ENCODE measurements around the gene CCL8.

CCL8 gene

DNA sequence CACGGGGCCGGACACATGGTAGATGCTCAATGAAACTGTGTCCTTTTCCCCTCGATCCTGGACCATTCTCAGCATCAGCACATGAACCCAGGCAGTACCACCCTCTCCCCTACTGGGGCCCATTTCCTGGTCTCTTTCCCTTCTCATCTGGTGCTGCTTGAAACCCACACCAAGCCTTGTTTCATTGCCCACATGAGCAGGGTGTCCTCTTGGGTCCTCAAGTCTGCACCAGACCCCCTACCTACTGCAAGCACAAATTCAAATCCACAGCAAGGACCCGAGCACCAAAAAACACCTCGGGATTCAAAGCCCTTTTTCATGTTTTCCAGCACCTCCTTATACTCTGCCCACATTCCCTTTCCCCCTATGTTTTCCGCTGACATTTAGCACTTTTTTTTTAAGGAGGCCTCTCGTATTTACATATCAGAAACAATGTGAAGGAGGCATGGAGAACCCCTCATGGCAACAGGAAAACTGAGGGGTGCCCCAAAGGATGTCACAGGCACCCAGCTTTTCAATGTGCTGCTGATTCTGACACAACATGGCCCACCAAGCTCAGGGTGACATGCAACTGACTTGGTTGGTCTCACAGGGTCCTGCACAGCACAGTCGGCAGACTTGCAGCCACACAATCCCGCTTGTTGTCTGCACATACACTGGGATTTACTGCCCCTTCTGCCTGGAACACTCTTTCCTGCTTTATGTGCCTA is 48.4 kb downstream of the CCL8 start:
- no peak for DNase-seq (ENCODE audit: low spot score)

DNA sequence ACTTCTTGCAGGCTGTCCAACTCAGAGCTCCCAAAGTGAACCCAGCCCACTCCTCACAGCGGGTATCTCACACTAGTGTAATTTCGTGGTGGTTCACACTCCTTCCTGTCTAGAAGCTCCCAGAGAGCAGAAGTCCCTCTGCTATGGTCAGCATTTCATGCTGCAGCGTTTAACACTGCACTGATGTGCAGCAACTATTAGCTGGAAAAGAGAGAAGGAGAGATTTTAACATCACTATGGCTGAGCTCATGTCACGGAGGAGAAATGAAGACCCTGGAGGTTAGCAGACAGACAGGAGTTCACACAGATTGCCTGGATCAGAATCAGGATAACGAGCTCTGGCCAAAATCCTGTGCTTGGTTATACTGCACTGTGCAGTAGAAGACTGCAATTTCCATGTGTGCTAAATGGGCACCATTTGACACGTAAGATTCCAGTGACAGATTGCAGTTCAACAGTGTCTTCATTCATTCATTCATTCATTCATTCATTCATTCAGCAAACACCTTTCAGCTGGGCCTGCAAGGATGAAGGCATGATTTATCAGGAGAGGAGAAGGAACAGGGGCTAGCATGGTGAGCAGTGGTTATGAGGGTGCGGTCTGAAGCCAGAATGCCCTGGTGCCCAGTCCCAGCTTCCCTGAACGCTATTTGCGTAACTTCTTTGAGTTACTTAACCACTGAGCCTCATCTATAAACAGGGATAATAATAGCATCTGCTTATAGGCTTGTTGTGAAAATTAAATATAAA is 49.1 kb downstream of the CCL8 start:
- no peak for DNase-seq (ENCODE audit: low spot score)

DNA sequence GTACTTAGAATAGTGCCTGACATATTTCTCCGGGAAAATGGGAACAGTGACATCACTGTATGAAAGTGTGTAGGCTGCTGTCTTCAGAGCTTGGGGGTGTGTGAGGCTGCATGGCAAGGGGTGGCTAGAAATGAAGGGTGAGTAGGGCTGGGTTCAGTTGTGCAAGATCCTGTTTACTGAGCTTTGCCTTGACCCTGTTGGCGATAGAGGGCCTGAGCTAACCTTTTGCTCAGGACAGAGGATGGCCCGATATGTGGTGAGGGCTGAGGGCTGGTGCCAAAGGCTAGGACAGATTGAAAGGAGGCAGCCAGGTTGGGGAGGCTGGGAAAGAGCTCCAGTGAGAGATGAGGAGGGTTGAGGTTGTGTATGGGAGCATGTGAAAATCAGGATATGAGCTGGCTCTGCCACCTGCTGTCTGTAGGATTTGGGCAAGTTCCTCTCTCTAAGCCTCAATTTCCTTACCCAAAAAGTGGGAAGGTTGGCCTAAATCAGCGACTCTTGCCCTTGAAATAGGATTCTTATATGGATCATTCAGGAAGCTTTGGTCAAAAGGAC is 49.8 kb downstream of the CCL8 start:
- no peak for DNase-seq (ENCODE audit: low spot score)

DNA sequence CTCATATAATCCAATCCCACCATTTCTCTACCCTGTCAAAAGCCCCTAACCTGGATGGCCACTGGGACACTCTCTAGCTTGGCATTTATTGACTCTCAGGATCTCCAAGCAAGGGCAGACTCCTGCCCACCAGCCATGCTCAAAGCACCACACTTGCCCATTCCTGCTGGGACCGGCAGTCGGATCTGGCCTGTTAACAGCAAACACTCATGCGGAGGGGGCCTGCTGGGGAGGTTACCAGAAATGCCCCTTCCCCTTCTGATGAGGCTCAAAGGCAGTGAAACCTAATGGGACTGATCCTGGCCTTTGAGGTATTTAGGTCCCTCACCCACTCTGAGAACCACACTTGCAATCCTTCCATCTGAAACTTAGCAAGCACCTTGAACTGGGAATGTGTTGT is 50.3 kb downstream of the CCL8 start:
- DNase-seq (ENCODE audit: low spot score), result no peak

DNA sequence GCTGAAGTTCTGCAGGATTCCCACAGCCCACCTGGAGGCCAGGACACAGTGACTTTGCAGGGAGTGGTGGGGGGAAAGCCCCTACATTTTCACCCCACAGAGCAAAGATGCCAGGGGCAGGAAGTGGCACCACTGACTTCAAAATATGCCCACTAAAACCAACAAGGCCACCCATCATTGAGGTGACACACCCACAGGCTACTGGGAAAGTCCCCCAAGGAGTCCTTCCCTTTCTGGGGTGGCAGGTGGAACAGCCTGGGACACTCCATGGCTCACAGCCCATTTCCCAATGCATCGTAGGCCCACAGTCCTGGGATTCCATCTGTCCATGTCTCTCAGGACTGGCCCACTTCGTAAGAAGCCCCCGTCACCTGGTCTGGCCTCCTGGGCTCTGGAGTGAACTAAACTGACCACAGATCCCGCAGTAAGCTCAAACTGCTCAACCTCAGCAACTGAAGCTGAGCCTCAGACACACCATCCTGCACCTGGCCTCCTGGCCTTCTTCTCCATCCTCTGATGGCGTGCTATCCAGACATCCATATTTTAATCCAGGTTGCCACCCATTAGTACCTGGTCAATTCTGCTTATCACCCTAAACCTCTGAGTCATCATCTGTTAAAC is 51.3 kb downstream of the CCL8 start:
- no peak for DNase-seq (ENCODE audit: low spot score)

DNA sequence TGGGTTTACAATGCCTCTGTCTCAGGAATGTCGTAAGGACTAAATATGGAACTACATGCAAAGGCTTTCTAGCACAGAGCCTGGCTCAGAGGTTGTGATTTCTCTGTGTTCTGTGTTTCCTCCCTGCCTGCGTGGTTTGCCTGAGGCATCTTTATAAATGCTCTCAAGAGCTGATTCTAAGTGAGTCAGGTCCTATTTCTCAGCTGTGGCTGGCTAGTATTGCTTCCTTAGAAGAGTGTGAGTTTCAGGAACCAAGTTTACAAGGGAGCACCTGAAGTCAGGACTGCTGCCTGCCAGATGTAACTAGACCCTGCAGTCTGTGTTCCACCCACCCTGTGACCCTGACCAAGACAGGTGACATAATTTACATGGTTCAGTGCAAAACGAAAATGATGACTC is 51.8 kb downstream of the CCL8 start:
- DNase-seq (ENCODE audit: low spot score), result no peak
